H1 (cell line): ENCODE data around the gene FADD. TPM values are rescaled to one million over a fixed set of nuclear protein-coding genes. Genes with fewer than 3 reads are reported as not detected.

Source experiments
- CTCF ChIA-PET: fragments of 300-600 bp; sonication (Branson Sonifier 250); formaldehyde crosslinking; loops from one replicate; lab custom pipeline; 2021; ENCODE audit not compliant: partially characterized antibody; lab: Charles Lee
- POLR2A ChIA-PET: fragments of 300-600 bp; sonication (Branson Sonifier 250); formaldehyde crosslinking; loops from one replicate; lab custom pipeline; 2021; ENCODE audit warnings: inconsistent platforms; ENCODE audit not compliant: partially characterized antibody; lab: Charles Lee
- DNase-seq, 2 experiments: peaks; one replicate each; pipeline versions ENCODE4 v3.0.0 to v3.0.0-alpha.2; 2010 to 2022; ENCODE audit warnings: low spot score in 2 of 2, low read depth in 1 of 2, mixed read lengths in 1 of 2
- FAIRE-seq: peaks from 2 replicates; lab custom pipeline; 2011; peaks lifted over from hg19 to GRCh38; lab: Jason Lieb, UNC
- H2AFZ ChIP-seq: 2 replicates; pipeline ENCODE4 v1.8.1; 2012; ENCODE audit warnings: low read length, inconsistent platforms
- H2AK5ac ChIP-seq: 2 replicates; pipeline ENCODE4 v1.6.1; 2013; ENCODE audit warnings: low read depth, low read length
- H2BK120ac ChIP-seq: replicated peaks from 2 replicates; pipeline ENCODE3; 2013; ENCODE audit warnings: low read depth, low read length, inconsistent platforms
- H2BK12ac ChIP-seq: 2 replicates; pipeline ENCODE4 v1.6.1; 2013; ENCODE audit warnings: low read depth, low read length
- H2BK15ac ChIP-seq: 2 replicates; pipeline ENCODE4 v1.6.1; 2013; ENCODE audit warnings: low read length
- H2BK20ac ChIP-seq: 2 replicates; pipeline ENCODE4 v1.6.1; 2013; ENCODE audit warnings: low read length
- H2BK5ac ChIP-seq: 2 replicates; pipeline ENCODE4 v1.6.1; 2013; ENCODE audit warnings: low read depth, low read length
- H3K14ac ChIP-seq: 2 replicates; pipeline ENCODE4 v1.6.1; 2013; ENCODE audit warnings: inconsistent platforms; ENCODE audit not compliant: insufficient read length
- H3K18ac ChIP-seq: 2 replicates; pipeline ENCODE4 v1.6.1; 2013; ENCODE audit warnings: low read length; ENCODE audit errors: extremely low read depth
- H3K23ac ChIP-seq: 2 replicates; pipeline ENCODE4 v1.6.1; 2013; ENCODE audit warnings: inconsistent platforms; ENCODE audit not compliant: insufficient read length
- H3K23me2 ChIP-seq: 2 replicates; pipeline ENCODE4 v1.6.1; 2013; ENCODE audit warnings: low read depth, low read length
- H3K27ac ChIP-seq: 2 replicates; pipeline ENCODE4 v1.6.1; 2011; ENCODE audit warnings: low read depth, low read length, inconsistent platforms
- H3K27me3 ChIP-seq, 4 experiments: replicated peaks in 1 of 4; 1 replicate in 1 of 4; 2 replicates in 3 of 4; pipeline versions ENCODE4 v1.6.1 to v1.8.1; 2011 to 2013; ENCODE audit warnings: low read length in 3 of 4, mild to moderate bottlenecking in 3 of 4, inconsistent platforms in 2 of 4, mixed read lengths in 2 of 4, moderate library complexity in 1 of 4; ENCODE audit not compliant: control insufficient read depth in 3 of 4, insufficient read depth in 3 of 4; ENCODE audit errors: extremely low read depth in 1 of 4
- H3K36me3 ChIP-seq, 4 experiments: 2 replicates each; pipeline versions ENCODE4 v1.6.1 to v1.8.1; 2011 to 2013; ENCODE audit warnings: mild to moderate bottlenecking in 4 of 4, low read length in 3 of 4, moderate library complexity in 2 of 4, control low read depth in 1 of 4, inconsistent platforms in 1 of 4; ENCODE audit not compliant: insufficient read depth in 4 of 4, control insufficient read depth in 2 of 4
- H3K4ac ChIP-seq: replicated peaks from 2 replicates; pipeline ENCODE3; 2013; ENCODE audit warnings: low read length, low read depth, mixed read lengths, inconsistent platforms; ENCODE audit not compliant: insufficient read length
- H3K4me1 ChIP-seq, 4 experiments: replicated peaks in 1 of 4; 1 replicate in 1 of 4; 2 replicates in 3 of 4; pipeline versions ENCODE4 v1.6.1 to v1.8.1; 2011 to 2013; ENCODE audit warnings: low read length in 3 of 4, inconsistent platforms in 2 of 4, mixed read lengths in 1 of 4; ENCODE audit not compliant: insufficient read depth in 4 of 4, control insufficient read depth in 3 of 4
- H3K4me2 ChIP-seq, 2 experiments: 2 replicates each; pipeline versions ENCODE4 v1.6.1 to v1.8.1; 2011 to 2013; ENCODE audit warnings: low read depth in 2 of 2, low read length in 2 of 2, control low read depth in 1 of 2, inconsistent platforms in 1 of 2, mild to moderate bottlenecking in 1 of 2; ENCODE audit not compliant: insufficient read depth in 1 of 2
- H3K4me3 ChIP-seq, 4 experiments: fragments of 200-600, 300-600 bp in 1 of 4; sonication (generic), shearing (Covaris generic), sonication (Bioruptor Twin) in 1 of 4; 2 replicates each; pipeline versions ENCODE4 v1.5.1 to v1.8.1; 2011 to 2016; ENCODE audit warnings: low read length in 4 of 4, low read depth in 3 of 4, control low read depth in 2 of 4, inconsistent platforms in 2 of 4, mild to moderate bottlenecking in 2 of 4, mixed read lengths in 1 of 4, moderate library complexity in 1 of 4; ENCODE audit not compliant: insufficient read depth in 2 of 4; ENCODE audit errors: extremely low read depth in 1 of 4
- H3K56ac ChIP-seq: replicated peaks from 2 replicates; pipeline ENCODE3; 2013; ENCODE audit warnings: low read depth, mild to moderate bottlenecking, mixed read lengths, low read length, inconsistent platforms; ENCODE audit not compliant: insufficient read length
- H3K79me1 ChIP-seq: 2 replicates; pipeline ENCODE4 v1.6.1; 2013; ENCODE audit warnings: low read depth, low read length, control low read depth
- H3K79me2 ChIP-seq, 2 experiments: 2 replicates each; pipeline versions ENCODE4 v1.6.1 to v1.8.1; 2012 to 2013; ENCODE audit warnings: low read length in 2 of 2, mild to moderate bottlenecking in 2 of 2, inconsistent platforms in 1 of 2; ENCODE audit not compliant: insufficient read depth in 2 of 2, control insufficient read depth in 1 of 2
- H3K9ac ChIP-seq, 4 experiments: replicated peaks in 1 of 4; 1 replicate in 1 of 4; 2 replicates in 3 of 4; pipeline versions ENCODE4 v1.6.1 to v1.8.1; 2011 to 2013; ENCODE audit warnings: low read depth in 3 of 4, low read length in 3 of 4, control low read depth in 2 of 4, mild to moderate bottlenecking in 2 of 4, moderate library complexity in 2 of 4, inconsistent platforms in 1 of 4; ENCODE audit errors: extremely low read depth in 1 of 4
- H3K9me3 ChIP-seq, 2 experiments: 2 replicates each; pipeline versions ENCODE4 v1.6.1 to v1.8.1; 2012 to 2013; ENCODE audit warnings: mild to moderate bottlenecking in 2 of 2, moderate library complexity in 2 of 2, control low read depth in 1 of 2, inconsistent platforms in 1 of 2, low read depth in 1 of 2, low read length in 1 of 2, mixed read lengths in 1 of 2; ENCODE audit not compliant: insufficient read depth in 2 of 2
- H4K20me1 ChIP-seq, 2 experiments: replicated peaks in 1 of 2; 2 replicates each; pipeline versions ENCODE3 to v1.8.1; 2011 to 2013; ENCODE audit warnings: inconsistent platforms in 2 of 2, low read length in 2 of 2, mild to moderate bottlenecking in 1 of 2; ENCODE audit not compliant: insufficient read depth in 2 of 2, control insufficient read depth in 1 of 2
- H4K5ac ChIP-seq: 2 replicates; pipeline ENCODE4 v1.6.1; 2013; ENCODE audit warnings: low read length, low read depth, mixed read lengths, inconsistent platforms; ENCODE audit not compliant: insufficient read length
- H4K8ac ChIP-seq: 2 replicates; pipeline ENCODE4 v1.8.0; 2013; ENCODE audit warnings: mild to moderate bottlenecking, moderate library complexity, low read length, inconsistent platforms; ENCODE audit not compliant: insufficient read depth; ENCODE audit errors: extremely low read depth
- H4K91ac ChIP-seq: replicated peaks from 2 replicates; pipeline ENCODE3; 2013; ENCODE audit warnings: low read length, mixed read lengths, inconsistent platforms; ENCODE audit not compliant: insufficient read length
- CBX8 ChIP-seq: fragments of 300-800, 300-1000 bp; sonication (generic); IDR thresholded peaks from 2 replicates; pipeline ENCODE4 v1.7.1; 2016; ENCODE audit warnings: low read depth, low read length, borderline replicate concordance
- CREB1 ChIP-seq: IDR thresholded peaks from 2 replicates; pipeline ENCODE4 v1.6.1; 2012; ENCODE audit warnings: inconsistent platforms
- EZH2 ChIP-seq: fragments of 200-600 bp; sonication (generic); IDR thresholded peaks from 2 replicates; pipeline ENCODE4 v1.7.1; 2012; ENCODE audit warnings: low read depth, mild to moderate bottlenecking, moderate library complexity, low read length, inconsistent platforms; ENCODE audit not compliant: severe bottlenecking
- GABPA ChIP-seq: IDR thresholded peaks from 2 replicates; pipeline ENCODE4 v1.6.1; 2011; ENCODE audit warnings: mild to moderate bottlenecking, low read length, moderate library complexity, borderline replicate concordance; ENCODE audit not compliant: insufficient read depth
- HDAC2 ChIP-seq, 2 experiments: fragments of 300-600 bp in 1 of 2; sonication (generic) in 1 of 2; IDR thresholded peaks; 2 replicates each; pipeline ENCODE4 v1.6.1; 2011 to 2012; ENCODE audit warnings: low read depth in 2 of 2, low read length in 2 of 2, mild to moderate bottlenecking in 2 of 2, moderate library complexity in 2 of 2, borderline replicate concordance in 1 of 2, inconsistent platforms in 1 of 2
- NRF1 ChIP-seq: IDR thresholded peaks from 2 replicates; pipeline ENCODE4 v1.6.1; 2011; ENCODE audit warnings: mild to moderate bottlenecking, low read depth, low read length, improper control_type of control experiment
- WGBS, 2 experiments: shearing (Covaris generic) in 1 of 2; methylation state at CpG; one replicate each; pipeline versions ENCODE4 v1.1.6 to v1.1.7; 2013 to 2015; ENCODE audit warnings: low lambda C conversion rate in 2 of 2, mixed read lengths in 2 of 2, inconsistent platforms in 1 of 2, low coverage in 1 of 2, missing lambda C conversion rate in 1 of 2; ENCODE audit not compliant: insufficient replicate concordance in 2 of 2, insufficient coverage in 1 of 2, insufficient read length in 1 of 2; ENCODE audit errors: extremely low coverage in 1 of 2, missing lambda C conversion rate in 1 of 2; 5-methylcytosine and 5-hydroxymethylcytosine counted together
- long read RNA-seq, 2 experiments: library from RNA in 1 of 2; library from capped mRNA in 1 of 2; stranded (forward); transcript quantifications; one replicate each; pipeline ENCODE4 v2.0.0, GENCODE V29; 2021; ENCODE audit warnings: inconsistent platforms in 1 of 2
- polyA minus RNA-seq, 3 experiments: library from RNA; depleted of rRNA, polyadenylated mRNA; stranded (reverse); fragments of >200 nt; gene quantifications; 1 replicate in 2 of 3; 2 replicates in 1 of 3; pipeline ENCODE4 v1.2.3, GENCODE V29; 2011
- polyA plus RNA-seq, 7 experiments: library from polyadenylated mRNA; depleted of rRNA in 3 of 7; stranded (reverse) in 5 of 7; unstranded in 2 of 7; fragments of >200 nt in 5 of 7; fragments of 200-250 nt in 2 of 7; gene quantifications; 1 replicate in 5 of 7; 2 replicates in 1 of 7; 4 replicates in 1 of 7; pipeline versions ENCODE4 v1.2.1 to v1.2.3, GENCODE V29; 2011 to 2013; ENCODE audit warnings: missing spikeins in 2 of 7, mixed read lengths in 2 of 7
- total RNA-seq: library from RNA; stranded (reverse); fragmentation: NEBNext Ultra II Directional; extraction: Animal tissue kit (Norgen Biotek cat#: 25700); gene quantifications from 2 replicates; pipeline ENCODE4 v1.2.1, GENCODE V29; 2021

Gene FADD, protein sequence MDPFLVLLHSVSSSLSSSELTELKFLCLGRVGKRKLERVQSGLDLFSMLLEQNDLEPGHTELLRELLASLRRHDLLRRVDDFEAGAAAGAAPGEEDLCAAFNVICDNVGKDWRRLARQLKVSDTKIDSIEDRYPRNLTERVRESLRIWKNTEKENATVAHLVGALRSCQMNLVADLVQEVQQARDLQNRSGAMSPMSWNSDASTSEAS
- total RNA-seq = 43.8 and 43.9 TPM in 2 replicates
- 29.0 and 37.4 TPM in 2 replicates for polyA plus RNA-seq (2011; rRNA removed)
- 40.3 TPM for polyA plus RNA-seq (2011; cell fraction: cytosol; rRNA removed)
- polyA plus RNA-seq (2011; cell fraction: nucleus; rRNA removed) = 31.3 TPM
- polyA plus RNA-seq (2012, experiment 1 of 2) = 34.2 to 40.6 TPM (median 39.4 TPM) in 4 replicates
- 42.8 TPM for polyA plus RNA-seq (2012, experiment 2 of 2)
- polyA plus RNA-seq (2013, experiment 1 of 2) = 36.2 TPM
- polyA plus RNA-seq (2013, experiment 2 of 2) = 35.3 TPM
- polyA minus RNA-seq (2011; rRNA and poly(A)+ RNA removed) = 33.9 and 44.7 TPM in 2 replicates
- 25.3 TPM for polyA minus RNA-seq (2011; cell fraction: cytosol; rRNA and poly(A)+ RNA removed)
- 22.5 TPM for polyA minus RNA-seq (2011; cell fraction: nucleus; rRNA and poly(A)+ RNA removed)
- long read RNA-seq, experiment 1, transcript FADD-201 (2 exons, 1,841 nt) = major isoform, 11 of 33 reads
- long read RNA-seq, experiment 1, partial matches to known transcripts = 1 of 33 reads
- long read RNA-seq, experiment 1, other reads (novel, unspliced or antisense) = 21 of 33 reads
- long read RNA-seq, experiment 2, partial matches to known transcripts = 0 of 5 reads
- long read RNA-seq, experiment 2, other reads (novel, unspliced or antisense) = 5 of 5 reads

DNA sequence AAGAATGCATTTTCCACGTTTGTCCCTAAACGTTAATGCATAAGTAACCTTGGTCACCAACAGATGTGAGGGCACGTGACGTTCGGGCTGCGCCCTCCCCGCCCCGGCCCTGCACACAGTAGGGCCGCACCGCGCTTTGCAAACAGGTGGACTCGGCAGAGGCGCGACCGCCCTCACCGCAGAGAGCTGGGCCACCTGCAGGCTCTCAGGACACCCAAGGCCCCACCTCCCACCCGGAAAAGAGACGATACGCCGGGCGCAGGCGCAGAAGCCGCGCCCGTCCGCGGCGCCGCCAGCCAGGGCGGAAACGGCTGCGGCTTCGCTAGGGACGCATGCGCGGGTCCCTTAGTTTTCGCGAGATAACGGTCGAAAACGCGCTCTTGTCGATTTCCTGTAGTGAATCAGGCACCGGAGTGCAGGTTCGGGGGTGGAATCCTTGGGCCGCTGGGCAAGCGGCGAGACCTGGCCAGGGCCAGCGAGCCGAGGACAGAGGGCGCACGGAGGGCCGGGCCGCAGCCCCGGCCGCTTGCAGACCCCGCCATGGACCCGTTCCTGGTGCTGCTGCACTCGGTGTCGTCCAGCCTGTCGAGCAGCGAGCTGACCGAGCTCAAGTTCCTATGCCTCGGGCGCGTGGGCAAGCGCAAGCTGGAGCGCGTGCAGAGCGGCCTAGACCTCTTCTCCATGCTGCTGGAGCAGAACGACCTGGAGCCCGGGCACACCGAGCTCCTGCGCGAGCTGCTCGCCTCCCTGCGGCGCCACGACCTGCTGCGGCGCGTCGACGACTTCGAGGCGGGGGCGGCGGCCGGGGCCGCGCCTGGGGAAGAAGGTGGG, at the start of gene FADD:
Gene FADD, plus strand, starts transcription at position 377 of the 831 bp plus-strand sequence. Its CDS starts 164 bp downstream, at position 541.
- Histone ChIP-seq H2AK5ac (peak within 1 kb of the TSS; percentile 77; the same call in 1 of the 2 replicates), H2BK5ac (peak within 1 kb of the TSS; percentile 97), H3K4me1 (peaks cover 7 to 17% (median 9%) of the 10 kb centered on the region in 4 experiments), H2BK120ac (peak within 1 kb of the TSS; percentile 75), H3K27me3 (no peaks in the 10 kb centered on the region), H4K91ac (peak within 1 kb of the TSS; percentile 97), H3K23me2 (peaks cover 10% of the 10 kb centered on the region), H3K56ac (peak within 1 kb of the TSS; percentile 84), H3K79me1 (peaks cover 6% of the 10 kb centered on the region; the same call in 1 of the 2 replicates), H3K4ac (peak within 1 kb of the TSS; percentile 74), H3K4me2 (peak within 1 kb of the TSS; percentile 70 to 89), H2BK20ac (no peak within 1 kb of the TSS), H3K18ac (peak within 1 kb of the TSS; percentile 96; the same call in 1 of the 2 replicates), H3K9ac (peak within 1 kb of the TSS; percentile 76 to 93 (median 90)), H3K36me3 (peaks cover 10 to 19% (median 14%) of the 10 kb centered on the region in 4 experiments), H3K23ac (no peak within 1 kb of the TSS), H3K27ac (peak within 1 kb of the TSS; percentile 74), H3K4me3 (peak within 1 kb of the TSS; percentile 86 to 90 (median 86)), H3K14ac (no peak within 1 kb of the TSS), H2AFZ (peak within 1 kb of the TSS; percentile 18; the same call in 1 of the 2 replicates), H4K20me1 (peaks cover 21 to 25% of the 10 kb centered on the region in 2 experiments), H3K9me3 (no peaks in the 10 kb centered on the region), H2BK12ac (peak within 1 kb of the TSS; percentile 32; the same call in 1 of the 2 replicates), H2BK15ac (peak within 1 kb of the TSS; percentile 92; the same call in 1 of the 2 replicates), H4K5ac (peak within 1 kb of the TSS; percentile 62), H4K8ac (peak within 1 kb of the TSS; percentile 91), H3K79me2 (peaks cover 9 to 39% of the 10 kb centered on the region in 2 experiments)
- POLR2A ChIA-PET = interaction anchor here (0.6 to 3.5 kb wide), 7 partner anchors 10 to 290 kb away, joined by 3 to 22 read pairs (median 4); no protein-coding TSS in a partner anchor
- CTCF ChIA-PET = interaction anchor here (0.6 to 3.5 kb wide), 3 partner anchors 7 to 421 kb away, joined by 3 to 11 read pairs (median 5); no protein-coding TSS in a partner anchor
- DNase-seq = peak; percentile 72 to 90
- WGBS, 2 experiments = 1% methylated on average over 74 of the region's 91 CpGs; no CpG with 5 or more reads in 1 of the 2 experiments
- no peak for FAIRE-seq
- TF ChIP-seq CBX8 = no peak
- TF ChIP-seq EZH2 = no peak
- no peak; a peak in 1 of 4 replicates for TF ChIP-seq HDAC2 (IDR thresholded peaks at IDR 0.05; ENCODE audit: borderline replicate concordance in 1 of 2, low read depth in 2 of 2, low read length in 2 of 2)
- peak; percentile 98 for TF ChIP-seq NRF1
- no peak for TF ChIP-seq GABPA
- TF ChIP-seq CREB1 = no peak
